Hematopoietic multipotent progenitor cell treated with erythropoietin and hydrocortisone succinate and interleukin-3 and kit ligand, for 8 days (in vitro differentiated cells): Measurements from ENCODE around the gene HBA2.
"Not testable (repeated sequence)": the region's sequence is repeated elsewhere in the genome, so short reads cannot be mapped to it uniquely, and the experiment has no call there.

Experiments
- DNase-seq: peaks from one replicate; pipeline ENCODE4 v3.0.0-alpha.2; 2015

The HBA2 gene

GRCh38 chr16:176006-176405, 3.3 kb downstream of the HBA2 start:
- not testable (repeated sequence) for DNase-seq

GRCh38 chr16:176477-177382, 4.1 kb downstream of the HBA2 start, which contains the start of gene HBA1:
TSS of gene HBA1 (plus strand) at chr16:176680. CDS start at chr16:176717, 37 bp downstream.
- DNase-seq = not testable (repeated sequence)

DNA sequence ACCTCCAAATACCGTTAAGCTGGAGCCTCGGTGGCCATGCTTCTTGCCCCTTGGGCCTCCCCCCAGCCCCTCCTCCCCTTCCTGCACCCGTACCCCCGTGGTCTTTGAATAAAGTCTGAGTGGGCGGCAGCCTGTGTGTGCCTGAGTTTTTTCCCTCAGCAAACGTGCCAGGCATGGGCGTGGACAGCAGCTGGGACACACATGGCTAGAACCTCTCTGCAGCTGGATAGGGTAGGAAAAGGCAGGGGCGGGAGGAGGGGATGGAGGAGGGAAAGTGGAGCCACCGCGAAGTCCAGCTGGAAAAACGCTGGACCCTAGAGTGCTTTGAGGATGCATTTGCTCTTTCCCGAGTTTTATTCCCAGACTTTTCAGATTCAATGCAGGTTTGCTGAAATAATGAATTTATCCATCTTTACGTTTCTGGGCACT, 4.7 kb downstream of the HBA2 start:
- peak; percentile 64 for DNase-seq

- DNase-seq = peak; percentile 83
Observed at GRCh38 chr16:177981-178667, 5.4 kb downstream of the HBA2 start.

DNA sequence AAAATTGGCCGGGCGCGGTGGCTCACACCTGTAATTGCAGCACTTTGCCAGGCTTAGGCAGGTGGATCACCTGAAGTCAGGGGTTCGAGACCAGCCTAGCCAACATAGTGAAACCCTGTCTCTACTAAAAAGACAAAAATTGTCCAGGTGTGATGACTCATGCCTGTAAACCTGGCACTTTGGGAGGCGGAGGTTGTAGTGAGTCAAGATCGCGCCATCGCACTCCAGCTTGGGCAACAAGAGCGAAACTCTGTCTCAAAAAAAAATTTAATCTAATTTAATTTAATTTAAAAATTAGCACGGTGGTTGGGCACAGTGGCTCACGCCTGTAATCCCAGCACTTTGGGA, 6.0 kb downstream of the HBA2 start:
- no peak for DNase-seq

- DNase-seq = peak; percentile 82
Observed at GRCh38 chr16:179211-180092, 6.8 kb downstream of the HBA2 start.

- peak; percentile 68 for DNase-seq
Observed at GRCh38 chr16:180101-180675, 7.5 kb downstream of the HBA2 start, which contains the start of gene HBQ1. TSS of gene HBQ1 (plus strand) at chr16:180459. CDS start at chr16:180487, 28 bp downstream.

GRCh38 chr16:180681-181564, 8.2 kb downstream of the HBA2 start:
- peak; percentile 87 for DNase-seq

- peak; percentile 33 for DNase-seq
Observed at GRCh38 chr16:181565-182021, 8.9 kb downstream of the HBA2 start.

GRCh38 chr16:183005-183404, 10.3 kb downstream of the HBA2 start:
- no peak for DNase-seq

- no peak for DNase-seq
Observed at GRCh38 chr16:185213-185612, 12.5 kb downstream of the HBA2 start.

- no peak for DNase-seq
Observed at GRCh38 chr16:185691-186090, 13.0 kb downstream of the HBA2 start.

GRCh38 chr16:187330-187729, 14.7 kb downstream of the HBA2 start:
- no peak for DNase-seq

DNA sequence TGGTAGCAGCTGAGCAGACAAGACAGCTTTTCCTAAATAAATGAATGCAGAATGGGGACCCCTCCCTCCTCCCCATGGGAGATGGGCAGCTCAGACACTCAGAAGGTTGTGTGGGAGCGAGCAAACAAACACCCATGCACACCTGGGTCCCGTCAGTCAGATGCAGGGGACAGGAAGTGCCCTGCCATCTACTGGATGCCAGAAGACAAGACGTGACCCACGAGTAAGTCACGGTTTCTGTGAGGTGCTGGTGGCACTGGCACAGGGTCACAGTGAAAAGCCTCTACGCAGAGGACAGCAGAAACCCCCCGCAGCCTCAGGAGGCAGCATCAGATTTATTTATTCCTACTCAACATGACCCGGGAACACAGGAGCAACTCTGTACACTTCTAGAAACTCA, 16.0 kb downstream of the HBA2 start:
- DNase-seq = peak; percentile 38

DNA sequence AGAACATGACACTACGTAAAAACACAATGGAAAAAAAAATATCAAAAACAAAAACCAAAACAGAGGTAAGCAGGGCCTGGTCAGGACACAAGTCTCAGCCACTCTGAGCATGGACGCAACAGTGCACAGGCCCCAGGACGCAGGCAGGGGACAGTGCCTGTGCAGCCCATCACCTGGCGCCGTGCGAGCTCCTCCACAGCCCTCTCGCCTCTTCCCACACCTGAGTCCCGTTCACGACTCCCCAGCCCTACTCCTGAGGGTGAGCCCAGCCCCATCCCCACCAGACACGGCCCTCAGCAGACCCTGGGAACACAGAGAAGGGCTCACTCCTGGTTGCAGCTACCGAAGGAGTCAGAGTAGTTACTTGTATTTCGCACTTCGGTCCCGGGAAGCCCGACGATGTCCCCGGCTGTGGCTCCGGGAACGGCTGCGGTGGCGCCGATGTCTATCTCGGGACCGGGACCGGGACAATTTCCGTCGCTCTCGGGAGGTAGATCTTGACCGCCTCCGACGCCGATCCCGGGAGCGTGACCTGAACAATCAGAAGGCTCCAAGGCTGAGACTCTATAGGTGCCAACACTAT, 17.0 kb downstream of the HBA2 start:
- DNase-seq = no peak

- DNase-seq = no peak
Observed at GRCh38 chr16:191831-192230, 19.2 kb downstream of the HBA2 start.

- DNase-seq = no peak
Observed at GRCh38 chr16:192686-193085, 20.0 kb downstream of the HBA2 start.

DNA sequence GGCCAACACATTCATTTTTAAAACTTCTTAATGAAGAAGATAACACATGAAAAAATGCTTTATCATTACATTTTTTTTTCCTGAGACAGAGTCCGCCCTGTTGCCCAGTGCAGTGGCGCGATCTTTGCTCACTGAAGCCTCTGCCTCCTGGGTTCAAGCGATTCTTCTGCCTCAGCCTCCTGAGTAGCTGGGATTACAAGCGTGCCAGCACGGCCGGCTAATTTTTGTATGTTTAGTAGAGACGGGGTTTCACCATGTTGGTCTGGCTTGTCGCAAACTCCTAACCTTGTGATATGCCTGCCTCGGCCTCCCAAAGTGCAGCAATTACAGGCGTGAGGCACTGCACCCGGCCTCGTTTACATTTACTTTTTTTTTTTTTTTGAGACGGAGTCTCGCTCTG, 20.8 kb downstream of the HBA2 start:
- no peak for DNase-seq

DNA sequence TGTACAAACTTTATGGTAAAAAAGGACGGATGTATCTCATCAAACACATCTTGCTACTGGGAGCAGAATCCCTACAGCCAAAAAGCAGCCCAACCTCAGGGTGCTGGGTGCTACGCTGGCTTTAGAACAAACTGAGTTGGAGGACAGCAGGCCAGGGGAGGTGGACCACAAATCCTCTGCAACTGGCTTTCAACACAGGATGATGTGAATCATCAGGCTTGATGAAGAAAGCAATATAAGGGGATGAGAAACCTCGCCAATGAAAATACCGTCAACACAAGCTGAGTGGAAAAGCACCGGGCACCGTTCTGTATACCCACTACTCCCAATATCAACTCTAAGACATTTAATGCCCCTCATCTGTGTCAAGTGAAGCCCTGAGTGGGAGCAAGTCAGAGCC, 21.8 kb downstream of the HBA2 start:
- DNase-seq = no peak

GRCh38 chr16:200388-200787, 27.7 kb downstream of the HBA2 start:
- DNase-seq = no peak

- no peak for DNase-seq
Observed at GRCh38 chr16:203246-203645, 30.6 kb downstream of the HBA2 start.
